K562 (cell line): Measurements from ENCODE around the gene CTBS. TPM values are rescaled to one million over a fixed set of nuclear protein-coding genes. Genes with fewer than 3 reads are reported as not detected.

Experiments
- ATAC-seq: fragments of 200-7000 bp; cut with Tn5 transposase; 3 replicates; pipeline ENCODE4 v1.9.1; 2020; ENCODE audit warnings: moderate library complexity
- BruUV-seq: library from RNA; stranded (reverse); fragments of 400-500 nt; replicated peaks from 2 replicates; lab custom pipeline; 2021; lab: Mats Ljungman, UMichigan
- CTCF ChIA-PET: fragments of 300-600 bp; formaldehyde crosslinking; extraction: SDS; loops from one replicate; lab custom pipeline; 2021; ENCODE audit warnings: low intra/inter-chr PET ratio; lab: Yijun Ruan, JAX
- POLR2A ChIA-PET: fragments of 300-600, 350-650 bp; sonication (Branson Sonifier 250); formaldehyde crosslinking; extraction: SDS; loops from one replicate; lab custom pipeline; 2021; ENCODE audit warnings: antibody characterized with exemption, inconsistent platforms; lab: Yijun Ruan, JAX
- DNase-seq, 4 experiments: peaks; one replicate each; pipeline versions ENCODE4 v3.0.0 to v3.0.0-alpha.2; 2011 to 2018; ENCODE audit warnings: low spot score in 3 of 4, mixed read lengths in 3 of 4; ENCODE audit errors: extremely low read depth in 1 of 4
- FAIRE-seq: peaks from 2 replicates; lab custom pipeline; 2011; peaks lifted over from hg19 to GRCh38; lab: Jason Lieb, UNC
- H2AFZ ChIP-seq: 2 replicates; pipeline ENCODE4 v1.6.0; 2011; ENCODE audit warnings: low read depth, low read length, control low read depth, inconsistent platforms
- H3K27ac ChIP-seq: fragments of 200-600 bp; 3 replicates; pipeline ENCODE4 v1.8.0; 2011; ENCODE audit warnings: low read depth, mild to moderate bottlenecking, control low read depth, inconsistent platforms, low read length, moderate library complexity, mixed read lengths; ENCODE audit errors: extremely low read depth
- H3K27me3 ChIP-seq, 2 experiments: fragments of 300-600 bp in 1 of 2; 2 replicates in 1 of 2; 3 replicates in 1 of 2; pipeline versions ENCODE4 v1.6.0 to v1.8.0; 2011; ENCODE audit warnings: inconsistent platforms in 2 of 2, low read length in 2 of 2, mild to moderate bottlenecking in 1 of 2, mixed read lengths in 1 of 2, moderate library complexity in 1 of 2; ENCODE audit not compliant: control insufficient read depth in 2 of 2, insufficient read depth in 2 of 2
- H3K36me3 ChIP-seq: fragments of 300-600 bp; 3 replicates; pipeline ENCODE4 v1.8.0; 2011; ENCODE audit warnings: mild to moderate bottlenecking, low read length, inconsistent platforms; ENCODE audit not compliant: control insufficient read depth, insufficient read depth
- H3K4me1 ChIP-seq, 2 experiments: fragments of 200-600 bp in 1 of 2; replicated peaks in 1 of 2; 2 replicates in 1 of 2; 3 replicates in 1 of 2; pipeline versions ENCODE4 v1.5.1 to v1.8.0; 2011; ENCODE audit warnings: inconsistent platforms in 2 of 2, low read length in 2 of 2, mild to moderate bottlenecking in 1 of 2, mixed read lengths in 1 of 2, moderate library complexity in 1 of 2; ENCODE audit not compliant: control insufficient read depth in 2 of 2, insufficient read depth in 2 of 2
- H3K4me2 ChIP-seq: 2 replicates; pipeline ENCODE4 v1.6.1; 2011; ENCODE audit warnings: low read length, control low read depth, inconsistent platforms, mixed read lengths; ENCODE audit not compliant: insufficient read depth
- H3K4me3 ChIP-seq: fragments of 200-600 bp; sonication (generic), shearing (Covaris generic); 2 replicates; pipeline ENCODE4 v1.5.1; 2016; ENCODE audit warnings: control low read depth, inconsistent platforms
- H3K79me2 ChIP-seq: fragments of 200-600 bp; 3 replicates; pipeline ENCODE4 v1.8.0; 2011; ENCODE audit warnings: low read length, inconsistent platforms; ENCODE audit not compliant: control insufficient read depth, insufficient read depth
- H3K9ac ChIP-seq, 2 experiments: 2 replicates each; pipeline versions ENCODE4 v1.6.0 to v1.6.1; 2011; ENCODE audit warnings: low read depth in 2 of 2, low read length in 2 of 2, control low read depth in 1 of 2, inconsistent platforms in 1 of 2, mild to moderate bottlenecking in 1 of 2, mixed read lengths in 1 of 2; ENCODE audit not compliant: insufficient read depth in 1 of 2
- H3K9me1 ChIP-seq: one replicate; pipeline ENCODE4 v1.6.0; 2011; ENCODE audit warnings: inconsistent platforms, mild to moderate bottlenecking, low read length, moderate library complexity; ENCODE audit not compliant: control insufficient read depth, insufficient read depth
- H3K9me3 ChIP-seq: replicated peaks from 2 replicates; pipeline ENCODE4 v1.5.1; 2011; ENCODE audit warnings: low read depth, low read length, inconsistent platforms; ENCODE audit not compliant: control insufficient read depth, insufficient read depth
- H4K20me1 ChIP-seq: replicated peaks from 2 replicates; pipeline ENCODE4 v1.6.1; 2011; ENCODE audit warnings: low read length, inconsistent platforms, mixed read lengths; ENCODE audit not compliant: control insufficient read depth, insufficient read depth
- ELF4 ChIP-seq: fragments of 450-650 bp; formaldehyde crosslinking; IDR thresholded peaks from 2 replicates; pipeline ENCODE4 v1.4.0; 2022; ENCODE audit warnings: missing genetic modification characterization
- HBP1 ChIP-seq: fragments of 450-650 bp; formaldehyde crosslinking; IDR thresholded peaks from 2 replicates; pipeline ENCODE4 v1.4.0; 2022; ENCODE audit warnings: missing genetic modification characterization
- IRF9 ChIP-seq: fragments of 450-650 bp; IDR thresholded peaks from 2 replicates; pipeline ENCODE4 v1.6.1; 2016; ENCODE audit warnings: missing biosample characterization, missing genetic modification characterization
- KDM4B ChIP-seq, 2 experiments: fragments of 450-650 bp in 1 of 2; sonication (generic) in 1 of 2; IDR thresholded peaks; 2 replicates each; pipeline ENCODE4 v1.6.1; 2016 to 2017; ENCODE audit warnings: borderline replicate concordance in 2 of 2, antibody characterized with exemption in 1 of 2, low read depth in 1 of 2, mild to moderate bottlenecking in 1 of 2
- NR1H2 ChIP-seq: sonication (generic); formaldehyde crosslinking; IDR thresholded peaks from 2 replicates; pipeline ENCODE4 v1.4.0; 2020; ENCODE audit warnings: mild to moderate bottlenecking, missing genetic modification reagents
- PHB ChIP-seq: fragments of 250-450 bp; sonication (Bioruptor Pico); IDR thresholded peaks from 2 replicates; pipeline ENCODE4 v1.5.0; 2021
- PHTF2 ChIP-seq: fragments of 250-450 bp; sonication (Bioruptor Pico); IDR thresholded peaks from 2 replicates; pipeline ENCODE4 v1.5.0; 2021; ENCODE audit warnings: mild to moderate bottlenecking
- SMARCA5 ChIP-seq: fragments of 450-650 bp; IDR thresholded peaks from 2 replicates; pipeline ENCODE4 v1.6.1; 2016
- SOX6 ChIP-seq: fragments of 450-650 bp; IDR thresholded peaks from 2 replicates; pipeline ENCODE4 v1.6.1; 2014; ENCODE audit warnings: mild to moderate bottlenecking
- TEAD4 ChIP-seq, 2 experiments: sonication (generic) in 1 of 2; formaldehyde crosslinking in 1 of 2; IDR thresholded peaks; 2 replicates each; pipeline versions ENCODE4 v1.6.1 to v1.8.0; 2012 to 2022; ENCODE audit warnings: borderline replicate concordance in 1 of 2, inconsistent platforms in 1 of 2, low read length in 1 of 2, mild to moderate bottlenecking in 1 of 2, missing genetic modification reagents in 1 of 2
- ZBTB26 ChIP-seq: fragments of 450-650 bp; formaldehyde crosslinking; IDR thresholded peaks from 2 replicates; pipeline ENCODE4 v1.4.0; 2022; ENCODE audit warnings: missing genetic modification characterization
- ZNF224 ChIP-seq: sonication (generic); formaldehyde crosslinking; IDR thresholded peaks from 2 replicates; pipeline ENCODE4 v1.8.0; 2022; ENCODE audit warnings: mild to moderate bottlenecking, missing genetic modification reagents
- ZNF274 ChIP-seq: IDR thresholded peaks from 2 replicates; pipeline ENCODE4 v1.6.1; 2011; ENCODE audit warnings: low read depth, mild to moderate bottlenecking, low read length, moderate library complexity, borderline replicate concordance
- ZNF316 ChIP-seq: fragments of 450-650 bp; IDR thresholded peaks from 2 replicates; pipeline ENCODE4 v1.6.1; 2016
- WGBS: fragments of 100-300 bp; shearing (Covaris generic); methylation state at CpG from one replicate; pipeline ENCODE4 v1.1.6; 2016; ENCODE audit warnings: low coverage, mixed read lengths; ENCODE audit not compliant: insufficient coverage; ENCODE audit errors: missing lambda C conversion rate; 5-methylcytosine and 5-hydroxymethylcytosine counted together
- in situ Hi-C: fragments of 300-500 bp; cut with MboI; formaldehyde crosslinking; loops from 4 replicates; pipeline ENCODE4 v1.15.0; 2018; ENCODE audit warnings: inconsistent platforms, mixed read lengths
- intact Hi-C: fragments of 100-400 bp; cut with micrococcal nuclease; formaldehyde crosslinking; loops from 2 replicates; pipeline ENCODE4 v1.14.2; 2022
- polyA plus RNA-seq, 8 experiments: library from polyadenylated mRNA; depleted of rRNA in 4 of 8; stranded (reverse) in 5 of 8; unstranded in 3 of 8; fragments of >200 nt; fragmentation: Nextera tagmentation in 2 of 8; fragmentation: Illumina TruSeq in 1 of 8; extraction: Ambion mirVana in 2 of 8; extraction: Trizol in 1 of 8; gene quantifications; 2 replicates each; pipeline versions ENCODE4 v1.2.1 to v1.2.3, GENCODE V29; 2011 to 2014; ENCODE audit warnings: inconsistent platforms in 1 of 8, missing spikeins in 1 of 8
- total RNA-seq, 7 experiments: library from RNA; depleted of rRNA in 6 of 7; stranded (reverse); fragments of >200 nt in 6 of 7; fragmentation: Illumina TruSeq in 2 of 7; extraction: Trizol in 2 of 7; gene quantifications; 2 replicates each; pipeline versions ENCODE4 v1.2.1 to v1.2.3, GENCODE V29; 2011 to 2021; ENCODE audit warnings: low replicate concordance in 1 of 7

Gene CTBS
- total and polyA plus RNA-seq, 9 of the 15 experiments (the other 6 are each of a cell fraction or from before 2014, with no cell fraction given), result 3.0 to 19.8 (median 9.9) TPM

- no peak overlapping the region for H3K4me2 ChIP-seq
- no peak overlapping the region for H3K9ac ChIP-seq
- H3K9me1 ChIP-seq, result no peaks in the 10 kb centered on the region
- no peak overlapping the region for H2AFZ ChIP-seq
- no peak for TF ChIP-seq ZNF316
- TF ChIP-seq SMARCA5, result no peak
- no peak for TF ChIP-seq TEAD4 (IDR thresholded peaks at IDR 0.05; ENCODE audit: low read length)
- TF ChIP-seq TEAD4 (CRISPR knock-in tag; IDR thresholded peaks at IDR 0.05; ENCODE audit: borderline replicate concordance), result no peak
- TF ChIP-seq PHTF2 (CRISPR knock-in tag), result no peak
- TF ChIP-seq ELF4, result no peak
- TF ChIP-seq KDM4B (IDR thresholded peaks at IDR 0.05; ENCODE audit: borderline replicate concordance in 2 of 2, low read depth in 1 of 2), result no peak
- H3K27me3 ChIP-seq, result 0 out of 5 replicates have a peak, but pooled peaks cover 0 to 4% of the 10 kb centered on the region in 2 experiments
- H3K9me3 ChIP-seq, result no peaks in the 10 kb centered on the region; the same call in 1 of the 2 replicates
- intact Hi-C loops, result no loop called here
- 25% methylated on average over 3 of the region's 3 CpGs for WGBS
- H3K36me3 ChIP-seq, result no peaks in the 10 kb centered on the region
- no peak overlapping the region for H3K4me3 ChIP-seq
- ATAC-seq (no peak), DNase-seq (no peak), FAIRE-seq (no peak)
- no peak overlapping the region for H3K27ac ChIP-seq
- H3K4me1 ChIP-seq, result peaks cover 0 to 3% of the 10 kb centered on the region in 2 experiments; a peak in 3 of 5 replicates
- no TSS peak for BruUV-seq
- ChIA-PET POLR2A (no interaction called here), CTCF (no interaction called here)
- H3K79me2 ChIP-seq, result no peaks in the 10 kb centered on the region
- H4K20me1 ChIP-seq, result no peaks in the 10 kb centered on the region
- in situ Hi-C loops, result no loop called here
Observed at GRCh38 chr1:84598418-84598817, 24.2 kb upstream of the CTBS start.

- intact Hi-C loops (no loop called here), in situ Hi-C loops (no loop called here)
- H3K27ac ChIP-seq, result no peak overlapping the region
- H3K36me3 ChIP-seq, result no peaks in the 10 kb centered on the region
- 14% methylated on average over 1 of the region's 1 CpG for WGBS
- DNase-seq (no peak), ATAC-seq (no peak), FAIRE-seq (no peak)
- no peak overlapping the region for H3K9ac ChIP-seq
- no peaks in the 10 kb centered on the region for H3K9me1 ChIP-seq
- no peaks in the 10 kb centered on the region; a peak in 1 of 5 replicates for H3K4me1 ChIP-seq
- H3K9me3 ChIP-seq, result no peaks in the 10 kb centered on the region; the same call in 1 of the 2 replicates
- H3K79me2 ChIP-seq, result no peaks in the 10 kb centered on the region
- H3K27me3 ChIP-seq, result 0 out of 5 replicates have a peak, but pooled peaks cover 0 to 4% of the 10 kb centered on the region in 2 experiments
- ChIA-PET POLR2A (interaction anchor here (0.6 kb wide), 1 partner anchor 185 kb away, joined by 3 read pairs; no protein-coding TSS in a partner anchor), CTCF (no interaction called here)
- no peak overlapping the region for H3K4me3 ChIP-seq
- H2AFZ ChIP-seq, result no peak overlapping the region
- H4K20me1 ChIP-seq, result no peaks in the 10 kb centered on the region
- no peak overlapping the region for H3K4me2 ChIP-seq
- no TSS peak for BruUV-seq
- TF ChIP-seq HBP1 (CRISPR knock-in tag) (no peak), ZNF274 (no peak), ZBTB26 (CRISPR knock-in tag) (no peak), NR1H2 (CRISPR knock-in tag) (no peak), SOX6 (no peak), ZNF224 (no peak), IRF9 (tag) (no peak), PHB (CRISPR knock-in tag) (no peak)
Observed at GRCh38 chr1:84597011-84597410, 22.8 kb upstream of the CTBS start.
